Stomach (tissue), 9 donors: Measurements from ENCODE around the gene SGMS1. TPM values are rescaled to one million over a fixed set of nuclear protein-coding genes. Genes with fewer than 3 reads are reported as not detected.

Source experiments
- DNase-seq, 2 donors: peaks; one replicate each; pipeline versions ENCODE4 v3.0.0 to v3.0.0-alpha.2; 2013 to 2019
- H3K27ac ChIP-seq, 5 donors: fragments of 200-600 bp in 4 of 5; sonication (generic) in 4 of 5; one replicate each; pipeline ENCODE4 v1.5.1; 2013 to 2019; ENCODE audit warnings: mild to moderate bottlenecking in 1 of 5, moderate library complexity in 1 of 5
- H3K27me3 ChIP-seq, 3 donors: fragments of 200-600 bp; sonication (generic); one replicate each; pipeline ENCODE4 v1.5.1; 2017 to 2019; ENCODE audit warnings: mixed run types in 1 of 3
- H3K36me3 ChIP-seq, 4 donors: fragments of 200-600 bp; sonication (generic); 1 replicate in 3 of 4; 2 replicates in 1 of 4; pipeline ENCODE4 v1.5.1; 2016 to 2019
- H3K4me1 ChIP-seq, 4 donors: fragments of 200-600 bp; sonication (generic); one replicate each; pipeline ENCODE4 v1.5.1; 2016 to 2019
- H3K4me3 ChIP-seq, 4 donors: fragments of 200-600 bp; sonication (generic) in 3 of 4; one replicate each; pipeline ENCODE4 v1.5.1; 2016 to 2019; ENCODE audit warnings: mild to moderate bottlenecking in 1 of 4
- H3K9me3 ChIP-seq, 4 donors: fragments of 200-600 bp; sonication (generic); one replicate each; pipeline ENCODE4 v1.5.1; 2016 to 2019
- CTCF ChIP-seq, 7 experiments: fragments of 450-650 bp in 4 of 7; fragments of 200-600 bp in 3 of 7; sonication (generic) in 3 of 7; IDR thresholded peaks; one replicate each; pipeline ENCODE4 v1.5.1; 2016 to 2019; ENCODE audit warnings: antibody characterized with exemption in 7 of 7, control low read depth in 2 of 7, mild to moderate bottlenecking in 1 of 7
- EP300 ChIP-seq: sonication (generic); formaldehyde crosslinking; IDR thresholded peaks from one replicate; pipeline ENCODE4 v1.6.1; 2017; ENCODE audit warnings: antibody characterized with exemption
- POLR2A ChIP-seq, 4 donors: fragments of 450-650 bp; IDR thresholded peaks; one replicate each; pipeline ENCODE4 v1.6.1; 2016; ENCODE audit warnings: antibody characterized with exemption in 4 of 4, control low read depth in 2 of 4, mild to moderate bottlenecking in 1 of 4, moderate library complexity in 1 of 4
- POLR2AphosphoS5 ChIP-seq, 3 donors: sonication (generic); formaldehyde crosslinking; IDR thresholded peaks; one replicate each; pipeline ENCODE4 v1.6.1; 2016; ENCODE audit warnings: antibody characterized with exemption in 3 of 3
- WGBS, 5 donors: extraction: QIAGEN DNeasy Blood & Tissue Kit in 3 of 5; methylation state at CpG; one replicate each; pipeline versions ENCODE4 v1.1.5 to v1.1.7; 2013 to 2018; 5-methylcytosine and 5-hydroxymethylcytosine counted together
- intact Hi-C: fragments of 100-400 bp; cut with DNase I; formaldehyde crosslinking; loops from one replicate; pipeline ENCODE4 v1.15.1; 2023; ENCODE audit warnings: low total_unique reads
- polyA plus RNA-seq, 3 donors: library from polyadenylated mRNA; stranded (reverse); fragments of 200-250 nt; gene quantifications; one replicate each; pipeline ENCODE4 v1.2.3, GENCODE V29; 2013
- total RNA-seq, 5 donors: library from RNA; depleted of rRNA; stranded (reverse); fragments of >200 nt; gene quantifications; one replicate each; pipeline versions ENCODE4 v1.1.0 to v1.2.3, GENCODE V29; 2014 to 2016
- donor health status: healthy with polysubstance abuse.
- donor health status: Bipolar disorder and iron deficiency.
- donor health status: healthy.

SGMS1 gene
- total and polyA plus RNA-seq, 8 donors, result 6.2 to 229 (median 49.6) TPM

GRCh38 chr10:50533296-50533695 lies 90.5 kb downstream of the SGMS1 start:
- 83 to 92% (median 89%) methylated on average over 1 of the region's 1 CpG for WGBS, 5 donors
- TF ChIP-seq CTCF (IDR thresholded peaks at IDR 0.05) (no peak), POLR2AphosphoS5 (IDR thresholded peaks at IDR 0.05) (no peak), POLR2A (IDR thresholded peaks at IDR 0.05) (no peak), EP300 (no peak)

GRCh38 chr10:50531388-50532077 lies 92.2 kb downstream of the SGMS1 start:
- Histone ChIP-seq H3K27ac (no peak overlapping the region), H3K9me3 (no peaks in the 10 kb centered on the region), H3K36me3 (no peaks in the 10 kb centered on the region), H3K4me3 (no peak overlapping the region), H3K4me1 (peaks cover 0 to 16% (median 7%) of the 10 kb centered on the region in 4 donors), H3K27me3 (no peaks in the 10 kb centered on the region)
- 68 to 83% (median 74%) methylated on average over 5 of the region's 5 CpGs for WGBS, 5 donors
- DNase-seq, result no peak
- intact Hi-C loops, result no loop called here
- TF ChIP-seq POLR2AphosphoS5 (IDR thresholded peaks at IDR 0.05) (no peak), CTCF (IDR thresholded peaks at IDR 0.05) (no peak), POLR2A (IDR thresholded peaks at IDR 0.05) (no peak), EP300 (no peak)

More at GRCh38 chr10:50533296-50533695, 90.5 kb downstream of the SGMS1 start:
- Histone ChIP-seq H3K36me3 (no peaks in the 10 kb centered on the region), H3K9me3 (no peaks in the 10 kb centered on the region), H3K27me3 (no peaks in the 10 kb centered on the region), H3K4me3 (no peak overlapping the region), H3K27ac (no peak overlapping the region), H3K4me1 (peaks cover 0 to 8% (median 2%) of the 10 kb centered on the region in 4 donors)
- DNase-seq, result no peak
- intact Hi-C loops, result no loop called here

- intact Hi-C loops, result no loop called here
Observed at GRCh38 chr10:50529660-50530059, 94.1 kb downstream of the SGMS1 start.

GRCh38 chr10:50528206-50528605 lies 95.5 kb downstream of the SGMS1 start:
- TF ChIP-seq POLR2AphosphoS5 (IDR thresholded peaks at IDR 0.05), result no peak
- no peak for TF ChIP-seq POLR2A (IDR thresholded peaks at IDR 0.05)
- intact Hi-C loops, result no loop called here
- Histone ChIP-seq H3K27me3 (no peaks in the 10 kb centered on the region), H3K4me1 (peaks cover 0 to 21% (median 7%) of the 10 kb centered on the region in 4 donors), H3K27ac (no peak overlapping the region), H3K36me3 (no peaks in the 10 kb centered on the region), H3K9me3 (no peaks in the 10 kb centered on the region), H3K4me3 (no peak overlapping the region)
- WGBS, 5 donors, result 80 to 93% (median 92%) methylated on average over 2 of the region's 2 CpGs
- no peak for DNase-seq

More at GRCh38 chr10:50529660-50530059, 94.1 kb downstream of the SGMS1 start:
- TF ChIP-seq EP300 (no peak), POLR2AphosphoS5 (IDR thresholded peaks at IDR 0.05) (no peak), CTCF (IDR thresholded peaks at IDR 0.05) (no peak), POLR2A (IDR thresholded peaks at IDR 0.05) (no peak)
- Histone ChIP-seq H3K9me3 (no peaks in the 10 kb centered on the region), H3K4me3 (no peak overlapping the region), H3K4me1 (peaks cover 0 to 16% (median 7%) of the 10 kb centered on the region in 4 donors), H3K36me3 (no peaks in the 10 kb centered on the region), H3K27me3 (no peaks in the 10 kb centered on the region), H3K27ac (no peak overlapping the region)
- no peak for DNase-seq
- 90 to 94% (median 92%) methylated on average over 5 of the region's 5 CpGs for WGBS, 5 donors

- no peak for TF ChIP-seq POLR2A (IDR thresholded peaks at IDR 0.05)
- peak in 1 of 3 donors; percentile 43 for TF ChIP-seq POLR2AphosphoS5 (IDR thresholded peaks at IDR 0.05)
- no peak for TF ChIP-seq EP300
- TF ChIP-seq CTCF (IDR thresholded peaks at IDR 0.05), result no peak
- no peak for DNase-seq
- WGBS, 5 donors, result 28 to 56% (median 41%) methylated on average over 7 of the region's 7 CpGs
- Histone ChIP-seq H3K4me3 (no peak overlapping the region), H3K27ac (no peak overlapping the region), H3K36me3 (no peaks in the 10 kb centered on the region), H3K9me3 (no peaks in the 10 kb centered on the region), H3K4me1 (peaks cover 0 to 21% (median 7%) of the 10 kb centered on the region in 4 donors), H3K27me3 (no peaks in the 10 kb centered on the region)
- intact Hi-C loops, result no loop called here
Observed at GRCh38 chr10:50527442-50528043, 96.2 kb downstream of the SGMS1 start.
